ENCODE data around the gene PIK3R2.
"Not testable (repeated sequence)": the region's sequence is repeated elsewhere in the genome, so short reads cannot be mapped to it uniquely, and the experiment has no call there.

Gene PIK3R2

DNA sequence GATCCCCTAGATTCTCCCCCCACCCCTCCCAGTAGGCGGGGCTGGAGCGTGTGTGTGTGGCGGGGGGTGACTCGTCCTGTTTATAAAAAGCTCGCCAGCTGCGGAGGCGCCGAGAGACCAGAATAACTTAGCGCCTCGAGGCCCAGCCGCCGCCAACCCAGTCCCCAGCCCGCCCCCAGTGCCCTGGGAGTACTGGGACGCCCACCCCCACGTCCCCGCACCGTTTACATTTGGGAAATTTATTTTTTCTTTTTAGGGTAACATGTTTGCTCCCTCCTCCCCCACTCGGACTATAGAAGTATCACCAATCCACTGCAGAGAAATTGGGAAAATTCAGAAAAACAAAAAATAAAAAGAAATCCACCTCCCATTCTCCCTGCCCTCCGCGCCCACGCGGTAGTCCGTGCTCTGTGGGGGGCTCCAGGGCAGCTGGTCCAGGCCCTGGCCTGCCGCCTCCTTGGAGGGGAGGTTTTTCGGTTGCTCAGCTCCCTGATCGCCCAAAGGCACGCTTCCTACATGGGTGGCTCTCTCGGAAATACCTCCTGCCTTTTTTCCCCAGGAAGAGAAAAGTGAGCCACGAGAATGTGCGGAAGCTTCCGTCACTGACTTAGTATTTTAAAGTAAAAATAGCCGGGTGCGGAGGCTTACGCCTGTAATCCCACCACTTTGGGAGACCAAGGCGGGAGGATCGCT is 52.4 kb downstream of the PIK3R2 start:
- peak; percentile 77 for DNase-seq

DNA sequence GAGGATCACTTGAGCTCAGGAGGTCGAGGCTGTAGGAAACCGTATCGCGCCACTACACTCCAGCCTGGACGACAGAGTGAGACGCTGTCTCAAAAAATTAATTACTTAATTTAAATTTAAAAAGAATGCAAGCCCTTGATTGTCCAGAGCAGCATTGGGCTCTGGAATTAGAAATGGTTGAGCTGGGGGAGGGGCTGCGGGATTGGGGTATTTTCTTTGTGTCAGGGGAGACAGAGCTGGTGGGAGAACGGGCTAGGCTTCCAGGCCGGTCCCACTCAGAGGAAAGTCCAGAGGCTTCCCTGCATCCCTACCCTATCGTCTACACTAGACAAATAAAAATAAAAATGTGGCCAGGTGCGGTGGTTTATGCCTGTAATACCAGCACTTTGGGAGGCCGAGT is 53.1 kb downstream of the PIK3R2 start:
- DNase-seq: no peak

DNA sequence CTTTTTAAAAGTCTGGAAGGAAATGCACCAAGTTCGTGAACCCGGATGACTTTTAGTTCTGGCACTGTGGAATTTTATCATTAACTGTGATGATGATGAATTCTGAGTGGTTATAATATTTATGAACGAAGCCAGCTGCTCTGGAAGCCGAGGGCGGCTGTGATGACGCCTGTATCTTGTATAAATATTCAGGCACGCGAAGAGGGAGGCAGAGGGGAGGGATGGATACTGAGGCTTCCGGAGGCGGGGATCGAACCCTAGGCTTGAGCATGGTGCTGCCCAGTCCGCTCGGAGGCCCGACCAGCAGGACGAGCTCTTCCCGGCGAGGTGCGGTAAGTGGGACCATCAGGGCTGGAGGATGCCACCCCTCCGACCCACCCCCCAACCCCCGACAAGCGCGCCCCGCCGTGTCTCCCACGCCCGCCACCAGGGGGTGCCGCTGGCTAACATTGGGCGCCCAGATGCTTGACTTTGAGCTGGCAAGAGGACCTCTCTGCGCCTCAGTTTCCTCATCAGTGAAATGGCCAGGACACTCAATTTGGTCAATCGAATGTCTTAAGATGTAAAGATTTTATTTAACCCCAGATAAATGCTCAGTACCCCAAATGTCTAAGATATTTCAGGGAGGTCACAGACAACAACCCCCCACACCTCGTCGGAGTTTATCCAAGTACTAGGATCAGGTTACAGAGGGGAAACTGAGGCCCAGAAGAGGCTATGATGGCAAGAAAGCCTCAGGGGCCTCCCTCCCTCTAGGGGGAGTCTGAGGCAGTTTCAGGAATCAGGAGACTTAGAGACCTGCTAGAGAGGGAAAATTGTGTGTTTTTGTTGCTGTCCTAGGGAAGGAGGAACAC is 55.4 kb downstream of the PIK3R2 start:
- DNase-seq: peak; percentile 44

DNA sequence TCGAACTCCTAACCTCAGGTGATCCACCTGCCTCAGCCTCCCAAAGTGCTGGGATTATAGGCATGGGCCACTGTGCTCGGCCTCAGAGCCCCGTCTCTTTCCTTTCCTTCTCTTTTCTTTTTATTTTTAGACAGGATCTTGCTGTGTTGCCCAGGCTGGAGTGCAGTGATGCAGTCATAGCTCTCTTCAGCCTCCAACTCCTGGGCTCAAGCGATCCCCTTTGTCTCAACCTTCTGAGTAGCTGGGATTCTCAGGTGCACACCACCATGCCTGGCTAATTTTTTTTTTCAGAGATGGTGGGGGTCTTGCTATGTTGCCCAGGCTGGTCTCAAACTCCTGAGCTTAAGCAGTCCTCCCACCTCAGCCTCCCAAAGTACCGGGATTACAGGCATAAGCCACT is 56.9 kb downstream of the PIK3R2 start:
- not testable (repeated sequence) for DNase-seq

DNA sequence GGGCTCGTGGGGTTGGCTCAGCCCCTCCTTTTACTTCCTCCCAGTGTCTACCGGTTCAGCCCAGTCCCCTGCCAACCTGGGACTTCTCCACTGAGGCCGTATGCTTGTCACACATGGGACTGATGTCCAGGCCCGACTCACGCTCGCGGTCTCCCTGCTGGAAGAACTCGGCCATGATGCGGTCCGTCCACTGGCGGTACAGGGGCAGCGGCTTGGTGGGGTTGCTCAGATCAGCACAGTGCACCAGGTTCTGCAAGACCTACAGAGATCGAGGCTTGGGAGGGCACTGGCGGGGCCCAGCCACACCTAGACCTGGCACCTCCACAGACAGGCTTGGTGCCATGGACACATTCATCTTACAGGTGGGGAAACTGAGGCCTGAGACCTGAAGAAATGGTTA is 58.7 kb downstream of the PIK3R2 start:
- DNase-seq: no peak

DNA sequence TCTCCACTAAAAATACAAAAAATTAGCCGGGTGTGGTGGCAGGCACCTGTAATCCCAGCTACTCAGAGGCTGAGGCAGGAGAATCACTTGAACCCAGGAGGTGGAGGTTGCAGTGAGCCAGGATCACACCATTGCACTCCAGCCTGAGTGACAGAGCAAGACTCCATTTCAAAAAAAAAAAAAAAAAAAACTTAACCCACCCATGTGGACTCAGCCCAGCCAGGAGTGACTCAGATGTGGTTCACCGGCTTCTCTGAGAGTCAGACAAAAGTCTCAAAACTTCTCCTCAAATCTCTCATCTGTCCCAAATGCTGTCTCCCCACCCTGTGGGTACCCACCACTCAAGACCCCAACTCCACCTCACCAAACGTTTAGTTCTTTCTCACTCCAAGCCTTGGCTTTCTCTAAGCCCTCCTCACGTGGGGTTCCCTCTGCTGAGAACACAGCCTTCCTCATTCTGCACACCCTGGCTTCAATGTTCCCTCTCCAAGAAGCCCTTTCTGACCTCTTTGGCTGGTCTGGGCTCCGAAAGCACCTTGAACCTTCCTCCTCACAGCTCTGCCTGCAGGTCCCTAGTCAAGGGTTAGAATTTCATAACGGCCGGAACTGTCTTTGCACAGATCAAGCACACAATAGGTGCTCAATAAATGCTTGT is 61.9 kb downstream of the PIK3R2 start:
- no peak for DNase-seq

DNA sequence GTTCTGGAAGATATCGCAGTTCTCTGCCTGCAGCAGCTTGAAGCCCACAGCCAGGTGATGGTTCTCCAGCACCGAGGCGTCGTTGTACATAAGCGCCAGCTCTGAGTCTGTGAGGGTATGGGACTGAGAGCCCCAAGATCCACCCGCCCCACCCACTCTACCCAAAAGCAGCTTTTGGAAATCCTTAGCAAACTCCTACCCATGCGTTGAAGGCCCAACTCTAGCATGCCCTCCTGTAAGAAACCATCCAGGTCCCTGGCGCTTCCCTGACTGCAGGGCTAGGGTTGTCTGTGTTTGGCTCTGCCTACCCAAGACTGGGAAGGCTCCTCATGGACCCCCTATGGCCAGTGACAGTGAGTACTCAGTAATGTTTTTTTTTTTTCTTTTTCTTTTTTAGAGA is 63.8 kb downstream of the PIK3R2 start:
- no peak for DNase-seq

DNA sequence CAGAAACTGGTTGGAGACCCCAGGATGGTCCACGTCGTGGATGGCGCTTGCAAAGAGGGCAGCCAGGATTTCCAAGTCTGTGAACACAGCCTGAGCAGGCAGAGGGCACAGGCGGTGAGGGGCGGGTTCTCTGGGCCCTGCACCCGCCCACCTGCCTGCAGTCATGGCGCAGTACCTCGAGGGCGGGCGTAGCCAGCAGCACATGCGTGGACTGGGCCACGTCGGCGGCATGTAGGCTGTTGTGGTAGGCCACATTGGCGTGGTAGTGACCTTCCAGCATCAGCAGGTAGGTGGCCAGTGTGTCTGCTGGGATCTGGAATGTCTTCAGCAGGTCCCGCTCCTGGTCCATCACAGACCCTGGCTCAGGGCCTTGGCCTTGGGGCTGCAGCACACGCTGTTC is 65.2 kb downstream of the PIK3R2 start:
- DNase-seq: no peak

DNA sequence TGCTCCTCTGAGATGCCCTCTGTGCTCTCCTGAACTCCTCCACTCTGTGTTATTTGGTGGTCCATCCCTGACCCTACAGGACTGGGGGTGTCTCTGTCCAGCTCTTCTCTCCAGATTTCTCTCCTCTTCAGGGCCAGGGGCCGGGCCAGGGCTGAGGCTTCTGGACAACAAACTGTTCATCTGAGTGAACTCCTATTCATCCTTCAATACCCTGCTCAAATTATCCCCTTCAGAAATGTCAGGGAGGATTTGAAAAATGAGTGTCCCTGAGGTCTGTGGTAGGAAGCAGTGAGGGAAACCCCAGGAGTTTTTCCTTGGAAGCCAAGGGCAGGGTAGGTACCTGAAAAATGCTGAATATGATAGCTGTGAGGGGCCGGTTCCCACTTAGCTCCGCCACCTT is 65.6 kb downstream of the PIK3R2 start:
- no peak for DNase-seq
